ENCODE data around the gene GGTA1.
"Not testable (repeated sequence)": the region's sequence is repeated elsewhere in the genome, so short reads cannot be mapped to it uniquely, and the experiment has no call there.

Gene GGTA1

GRCh38 chr9:121455527-121456239 lies 44.0 kb downstream of the GGTA1 start:
- no peak for DNase-seq

GRCh38 chr9:121454972-121455371 lies 44.7 kb downstream of the GGTA1 start:
- DNase-seq: no peak

- DNase-seq: no peak
Observed at GRCh38 chr9:121453232-121453892, 46.3 kb downstream of the GGTA1 start.

GRCh38 chr9:121452085-121452484 lies 47.6 kb downstream of the GGTA1 start:
- DNase-seq: no peak

- no peak for DNase-seq
Observed at GRCh38 chr9:121451586-121451985, 48.1 kb downstream of the GGTA1 start.

- no peak for DNase-seq
Observed at GRCh38 chr9:121450241-121450640, 49.4 kb downstream of the GGTA1 start.

GRCh38 chr9:121449786-121450185 lies 49.9 kb downstream of the GGTA1 start:
- DNase-seq: no peak

- no peak for DNase-seq
Observed at GRCh38 chr9:121447321-121447834, 52.3 kb downstream of the GGTA1 start.

GRCh38 chr9:121445986-121446385 lies 53.7 kb downstream of the GGTA1 start:
- no peak for DNase-seq

- no peak for DNase-seq
Observed at GRCh38 chr9:121443981-121444380, 55.7 kb downstream of the GGTA1 start.

- DNase-seq: no peak
Observed at GRCh38 chr9:121441165-121441564, 58.5 kb downstream of the GGTA1 start.

- DNase-seq: no peak
Observed at GRCh38 chr9:121439711-121440664, 59.7 kb downstream of the GGTA1 start.

GRCh38 chr9:121439016-121439415 lies 60.6 kb downstream of the GGTA1 start:
- no peak for DNase-seq

- no peak for DNase-seq
Observed at GRCh38 chr9:121437891-121438290, 61.8 kb downstream of the GGTA1 start.

GRCh38 chr9:121437046-121437445 lies 62.6 kb downstream of the GGTA1 start:
- DNase-seq: not testable (repeated sequence)

GRCh38 chr9:121434969-121435368 lies 64.7 kb downstream of the GGTA1 start:
- no peak for DNase-seq

- DNase-seq: no peak
Observed at GRCh38 chr9:121427899-121428298, 71.7 kb downstream of the GGTA1 start.

- no peak for DNase-seq
Observed at GRCh38 chr9:121424024-121424432, 75.6 kb downstream of the GGTA1 start.

GRCh38 chr9:121411993-121412392 lies 87.7 kb downstream of the GGTA1 start:
- DNase-seq: no peak

GRCh38 chr9:121405899-121406298 lies 93.7 kb downstream of the GGTA1 start:
- DNase-seq: no peak
